Panc1 (cell line): ENCODE measurements around the gene ADI1.

Experiments
- CTCF ChIP-seq: fragments of 450-650 bp; IDR thresholded peaks from 2 replicates; pipeline ENCODE4 v1.5.1; 2017; ENCODE audit warnings: mild to moderate bottlenecking
- POLR2AphosphoS5 ChIP-seq: IDR thresholded peaks from 2 replicates; pipeline ENCODE4 v1.6.1; 2012; ENCODE audit warnings: mild to moderate bottlenecking, low read depth, low read length, moderate library complexity

DNA sequence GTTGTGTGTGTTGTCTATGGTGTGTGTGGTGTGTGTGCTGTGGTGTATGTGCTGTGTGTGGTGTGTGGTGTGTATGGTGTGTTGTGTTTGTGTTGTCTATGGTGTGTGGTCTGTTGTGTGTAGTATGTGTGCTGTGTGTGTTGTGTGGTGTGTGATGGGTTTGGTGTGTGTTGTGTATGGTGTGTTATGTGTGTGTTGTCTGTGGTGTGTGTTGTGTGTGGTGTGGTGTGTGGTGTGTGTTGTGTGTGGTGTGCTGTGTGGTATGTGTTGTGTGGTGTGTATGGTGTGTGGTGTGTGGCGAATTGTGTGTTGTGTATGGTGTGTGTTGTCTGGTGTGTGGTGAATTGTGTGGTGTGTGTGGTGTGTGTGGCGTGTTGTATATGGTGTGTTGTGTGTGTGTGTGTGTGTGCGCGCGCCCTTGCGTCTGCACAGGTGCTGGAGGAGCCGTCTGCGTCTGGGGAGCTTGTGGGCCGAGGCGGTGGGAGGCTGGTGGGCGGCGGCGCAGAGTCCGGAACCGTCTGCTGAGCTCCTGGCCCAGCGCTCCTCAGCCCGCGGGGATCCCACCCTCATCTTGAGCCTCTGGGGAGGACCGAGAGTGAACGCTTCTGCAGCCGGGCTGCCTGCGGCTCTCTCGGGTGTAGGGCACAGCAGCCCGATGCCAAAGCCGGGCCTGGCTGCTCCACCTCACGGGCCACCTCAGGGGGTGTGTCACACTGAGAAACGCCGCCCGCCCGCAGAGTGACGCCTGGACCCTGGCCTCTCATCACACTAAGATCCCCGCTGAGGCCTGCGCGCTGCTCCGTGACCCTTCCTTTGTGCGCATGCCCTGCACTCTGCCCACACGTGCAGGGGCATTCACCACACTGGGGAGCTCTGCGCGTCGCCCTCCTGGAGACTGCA is 8.8 kb upstream of the ADI1 start:
- TF ChIP-seq CTCF (no peak), POLR2AphosphoS5 (no peak)
